ENCODE measurements around the gene CAPRIN2. TPM values are rescaled to one million over a fixed set of nuclear protein-coding genes. Genes with fewer than 3 reads are reported as not detected.

The CAPRIN2 gene
- polyA plus RNA-seq, 3 donors = 1.4 to 10.3 (median 2.0) TPM

GRCh38 chr12:30679241-30679640, 75.5 kb downstream of the CAPRIN2 start:
- Histone ChIP-seq H2AFZ (ENCODE audit: insufficient read depth, low read depth, low read length, poor library complexity, severe bottlenecking) (peak overlapping the region; percentile 43), H4K20me1 (ENCODE audit: insufficient read depth, low read length) (no peaks in the 10 kb centered on the region), H3K4me3 (replicated peaks in 1 of 3; ENCODE audit: low read depth in 2 of 3, low read length in 3 of 3) (peak overlapping the region in 1 of 3 experiments; percentile 54), H3K36me3 (replicated peaks in 1 of 2; ENCODE audit: control insufficient read depth in 1 of 2, insufficient read depth in 2 of 2, low read length in 2 of 2) (peaks cover 23 to 31% of the 10 kb centered on the region in 2 donors), H3K4me1 (ENCODE audit: control insufficient read depth in 1 of 2, insufficient read depth in 2 of 2, low read length in 2 of 2) (peaks cover 34 to 46% of the 10 kb centered on the region in 2 donors), H3K79me2 (ENCODE audit: insufficient read depth, low read length) (peaks cover 4% of the 10 kb centered on the region), H3K9me3 (replicated peaks in 1 of 2; ENCODE audit: control insufficient read depth in 1 of 2, insufficient read depth in 1 of 2, low read length in 2 of 2) (no peaks in the 10 kb centered on the region), H3K9ac (ENCODE audit: insufficient read depth, low read length, poor library complexity, severe bottlenecking) (no peak overlapping the region), H3K4me2 (replicated peaks; ENCODE audit: extremely low read depth, low read length, poor library complexity, severe bottlenecking) (peak overlapping the region; percentile 67), H3K27ac (ENCODE audit: low read depth in 1 of 2, low read length in 2 of 2) (peak overlapping the region; percentile 58 to 70), H3K27me3 (ENCODE audit: control insufficient read depth in 2 of 2, insufficient read depth in 2 of 2, low read length in 2 of 2) (no peaks in the 10 kb centered on the region)
- no CpG with 5 or more reads among the region's 1 CpG for WGBS (ENCODE audit: insufficient coverage)
- H3K36me3 Mint-ChIP-seq = peaks cover 29 to 38% of the 10 kb centered on the region in 2 donors
- DNase-seq = peak in 2 of 3 donors; percentile 17 to 55
- H3K27me3 Mint-ChIP-seq (ENCODE audit: low read depth in 3 of 3) = no peaks in the 10 kb centered on the region
- peak overlapping the region; percentile 28 to 51 for H3K4me3 Mint-ChIP-seq
- peak overlapping the region; percentile 47 to 88 (median 81) for H3K27ac Mint-ChIP-seq
- peaks cover 0 to 2% (median 0%) of the 10 kb centered on the region in 7 donors for H3K9me3 Mint-ChIP-seq
- H3K4me1 Mint-ChIP-seq = peaks cover 44% of the 10 kb centered on the region
- no peak for TF ChIP-seq CTCF (IDR thresholded peaks at IDR 0.05)
- intact Hi-C loops (cut with micrococcal nuclease) = no loop called here

- peak overlapping the region in 1 of 7 donors; percentile 47 for H3K27ac Mint-ChIP-seq
- intact Hi-C loops (cut with micrococcal nuclease) = no loop called here
- H3K9me3 ChIP-seq (replicated peaks in 1 of 2; ENCODE audit: control insufficient read depth in 1 of 2, insufficient read depth in 1 of 2, low read length in 2 of 2) = no peaks in the 10 kb centered on the region
- no peak overlapping the region for H3K9ac ChIP-seq (ENCODE audit: insufficient read depth, low read length, poor library complexity, severe bottlenecking)
- H4K20me1 ChIP-seq (ENCODE audit: insufficient read depth, low read length) = no peaks in the 10 kb centered on the region
- peaks cover 30 to 40% of the 10 kb centered on the region in 2 donors for H3K36me3 Mint-ChIP-seq
- no peak for TF ChIP-seq CTCF (IDR thresholded peaks at IDR 0.05)
- H3K27me3 Mint-ChIP-seq (ENCODE audit: low read depth in 3 of 3) = no peaks in the 10 kb centered on the region
- WGBS (ENCODE audit: insufficient coverage) = no CpG with 5 or more reads among the region's 1 CpG
- H3K27me3 ChIP-seq (ENCODE audit: control insufficient read depth in 2 of 2, insufficient read depth in 2 of 2, low read length in 2 of 2) = no peaks in the 10 kb centered on the region
- H3K4me3 Mint-ChIP-seq = no peak overlapping the region
- no peak overlapping the region for H2AFZ ChIP-seq (ENCODE audit: insufficient read depth, low read depth, low read length, poor library complexity, severe bottlenecking)
- H3K4me1 ChIP-seq (ENCODE audit: control insufficient read depth in 1 of 2, insufficient read depth in 2 of 2, low read length in 2 of 2) = peaks cover 31 to 41% of the 10 kb centered on the region in 2 donors
- no peaks in the 10 kb centered on the region for H3K9me3 Mint-ChIP-seq
- peaks cover 4% of the 10 kb centered on the region for H3K79me2 ChIP-seq (ENCODE audit: insufficient read depth, low read length)
- no peak overlapping the region for H3K4me2 ChIP-seq (replicated peaks; ENCODE audit: extremely low read depth, low read length, poor library complexity, severe bottlenecking)
- H3K4me1 Mint-ChIP-seq = peaks cover 38% of the 10 kb centered on the region
- peaks cover 30 to 38% of the 10 kb centered on the region in 2 donors for H3K36me3 ChIP-seq (replicated peaks in 1 of 2; ENCODE audit: control insufficient read depth in 1 of 2, insufficient read depth in 2 of 2, low read length in 2 of 2)
- peak overlapping the region in 1 of 2 donors; percentile 70 for H3K27ac ChIP-seq (ENCODE audit: low read depth in 1 of 2, low read length in 2 of 2)
- H3K4me3 ChIP-seq (replicated peaks in 1 of 3; ENCODE audit: low read depth in 2 of 3, low read length in 3 of 3) = no peak overlapping the region
- DNase-seq = no peak
These were observed 76.5 kb downstream of the CAPRIN2 start for GRCh38 chr12:30678221-30678620.

All from CD14-positive monocyte (primary cell).